PC-9 (cell line): ENCODE data around the gene ABHD17A. TPM values are rescaled to one million over a fixed set of nuclear protein-coding genes. Genes with fewer than 3 reads are reported as not detected.

Experiments used
- BruUV-seq: library from RNA; stranded (reverse); fragments of 400-500 nt; replicated peaks from 2 replicates; lab custom pipeline; 2021; lab: Mats Ljungman, UMichigan
- CTCF ChIA-PET: fragments of 300-600 bp; sonication (Branson Sonifier 250); formaldehyde crosslinking; loops from one replicate; lab custom pipeline; 2022; ENCODE audit warnings: antibody characterized with exemption; lab: Charles Lee
- POLR2A ChIA-PET: fragments of 300-600 bp; sonication (Branson Sonifier 250); formaldehyde crosslinking; loops from one replicate; lab custom pipeline; 2022; ENCODE audit warnings: antibody characterized with exemption; ENCODE audit not compliant: unreplicated experiment; lab: Charles Lee
- DNase-seq, 2 experiments: peaks; one replicate each; pipeline versions ENCODE4 v3.0.0 to v3.0.0-alpha.2; 2015 to 2022; ENCODE audit warnings: mixed read lengths in 1 of 2
- H2AFZ ChIP-seq: fragments of 200-600 bp; sonication (generic); 2 replicates; pipeline ENCODE4 v1.8.1; 2017; ENCODE audit warnings: antibody characterized with exemption
- H3F3A ChIP-seq: fragments of 200-600 bp; sonication (generic); 2 replicates; pipeline ENCODE4 v1.8.1; 2017; ENCODE audit warnings: antibody characterized with exemption, mild to moderate bottlenecking, low read depth; ENCODE audit not compliant: insufficient read depth
- H3K27ac ChIP-seq: fragments of 200-600 bp; sonication (generic); 2 replicates; pipeline ENCODE4 v1.6.1; 2016; ENCODE audit warnings: mixed run types
- H3K27me3 ChIP-seq: fragments of 200-600 bp; sonication (generic); 2 replicates; pipeline ENCODE4 v1.6.1; 2016; ENCODE audit warnings: low read depth, mixed run types; ENCODE audit not compliant: insufficient read depth
- H3K36me3 ChIP-seq: fragments of 200-600 bp; sonication (generic); 2 replicates; pipeline ENCODE4 v1.6.1; 2016; ENCODE audit warnings: low read depth, mixed run types
- H3K4me1 ChIP-seq: fragments of 200-600 bp; sonication (generic); replicated peaks from 2 replicates; pipeline ENCODE4 v1.6.1; 2016; ENCODE audit warnings: mixed run types; ENCODE audit not compliant: insufficient read depth
- H3K4me2 ChIP-seq: fragments of 200-600 bp; sonication (generic); 2 replicates; pipeline ENCODE4 v1.6.1; 2017; ENCODE audit warnings: mixed run types
- H3K4me3 ChIP-seq: fragments of 200-600 bp; sonication (generic); 2 replicates; pipeline ENCODE4 v1.6.1; 2016; ENCODE audit warnings: mixed run types
- H3K79me2 ChIP-seq: fragments of 200-600 bp; sonication (generic); 2 replicates; pipeline ENCODE4 v1.6.1; 2017; ENCODE audit warnings: low read depth, mixed run types
- H3K9me2 ChIP-seq: fragments of 200-600 bp; sonication (generic); 2 replicates; pipeline ENCODE4 v1.8.1; 2017; ENCODE audit warnings: mild to moderate bottlenecking; ENCODE audit not compliant: insufficient read depth
- H3K9me3 ChIP-seq: fragments of 200-600 bp; sonication (generic); 2 replicates; pipeline ENCODE4 v1.8.1; 2016; ENCODE audit warnings: low read depth; ENCODE audit not compliant: insufficient read depth
- H4K20me1 ChIP-seq: fragments of 200-600 bp; sonication (generic); 2 replicates; pipeline ENCODE4 v1.8.1; 2017; ENCODE audit not compliant: insufficient read depth
- EZH2 ChIP-seq: fragments of 200-600 bp; sonication (generic); IDR thresholded peaks from 2 replicates; pipeline ENCODE4 v1.8.0; 2017; ENCODE audit warnings: antibody characterized with exemption, low read depth
- intact Hi-C: fragments of 100-400 bp; cut with micrococcal nuclease; formaldehyde crosslinking; loops from one replicate; pipeline ENCODE4 v1.10.0; 2022; ENCODE audit not compliant: unreplicated experiment
- total RNA-seq: library from RNA; stranded (reverse); gene quantifications from 2 replicates; pipeline ENCODE4 v1.2.3, GENCODE V29; 2021
- TF ChIP-seq, protein P1 (sequence below): fragments of 200-600 bp; sonication (generic); conservative IDR thresholded peaks from 2 replicates; pipeline ENCODE4 v1.6.1; 2017; ENCODE audit warnings: mixed run types, antibody characterized with exemption, mild to moderate bottlenecking, moderate library complexity

The ABHD17A gene
- total RNA-seq, 1 experiment from 2014 or later = 35.9 TPM

DNA sequence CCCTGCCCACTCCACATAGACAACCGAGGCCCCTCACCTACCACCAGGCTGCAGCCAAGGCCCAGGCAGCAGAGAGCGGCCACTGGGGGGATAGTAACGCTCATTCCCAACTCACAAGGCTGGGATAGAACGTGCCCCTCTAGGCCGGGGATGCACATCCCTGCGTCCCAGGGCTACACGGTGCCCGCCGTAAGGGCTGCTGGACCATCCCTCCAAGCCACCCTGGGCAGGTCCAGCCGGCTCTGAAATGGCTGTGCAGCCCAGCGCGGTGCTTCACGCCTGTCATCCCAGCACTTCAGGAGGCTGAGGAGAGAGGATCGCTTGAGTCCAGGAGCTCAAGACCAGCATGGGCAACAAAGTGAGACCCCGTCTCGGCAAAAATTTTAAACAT is 40.2 kb downstream of the ABHD17A start:
- intact Hi-C loops = no loop called here
- CTCF ChIA-PET = no interaction called here
- H3K4me1 ChIP-seq = 0 out of 2 replicates have a peak, but pooled peaks cover 11% of the 10 kb centered on the region
- no peaks in the 10 kb centered on the region for H3K9me3 ChIP-seq
- H3K79me2 ChIP-seq = peaks cover 51% of the 10 kb centered on the region
- DNase-seq = no peak
- no peaks in the 10 kb centered on the region for H3K36me3 ChIP-seq
- TF ChIP-seq, protein P1, sequence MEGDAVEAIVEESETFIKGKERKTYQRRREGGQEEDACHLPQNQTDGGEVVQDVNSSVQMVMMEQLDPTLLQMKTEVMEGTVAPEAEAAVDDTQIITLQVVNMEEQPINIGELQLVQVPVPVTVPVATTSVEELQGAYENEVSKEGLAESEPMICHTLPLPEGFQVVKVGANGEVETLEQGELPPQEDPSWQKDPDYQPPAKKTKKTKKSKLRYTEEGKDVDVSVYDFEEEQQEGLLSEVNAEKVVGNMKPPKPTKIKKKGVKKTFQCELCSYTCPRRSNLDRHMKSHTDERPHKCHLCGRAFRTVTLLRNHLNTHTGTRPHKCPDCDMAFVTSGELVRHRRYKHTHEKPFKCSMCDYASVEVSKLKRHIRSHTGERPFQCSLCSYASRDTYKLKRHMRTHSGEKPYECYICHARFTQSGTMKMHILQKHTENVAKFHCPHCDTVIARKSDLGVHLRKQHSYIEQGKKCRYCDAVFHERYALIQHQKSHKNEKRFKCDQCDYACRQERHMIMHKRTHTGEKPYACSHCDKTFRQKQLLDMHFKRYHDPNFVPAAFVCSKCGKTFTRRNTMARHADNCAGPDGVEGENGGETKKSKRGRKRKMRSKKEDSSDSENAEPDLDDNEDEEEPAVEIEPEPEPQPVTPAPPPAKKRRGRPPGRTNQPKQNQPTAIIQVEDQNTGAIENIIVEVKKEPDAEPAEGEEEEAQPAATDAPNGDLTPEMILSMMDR = no peak
- TF ChIP-seq EZH2 = no peak
- H2AFZ ChIP-seq = no peak overlapping the region
- no peak overlapping the region for H3K4me3 ChIP-seq
- no peaks in the 10 kb centered on the region for H3K9me2 ChIP-seq
- BruUV-seq = no TSS peak
- peaks cover 14% of the 10 kb centered on the region; the same call in 1 of the 2 replicates for H3F3A ChIP-seq
- no peak overlapping the region for H3K4me2 ChIP-seq
- H3K27me3 ChIP-seq = no peaks in the 10 kb centered on the region
- POLR2A ChIA-PET = no interaction called here
- no peak overlapping the region for H3K27ac ChIP-seq
- H4K20me1 ChIP-seq = peaks cover 62% of the 10 kb centered on the region

DNA sequence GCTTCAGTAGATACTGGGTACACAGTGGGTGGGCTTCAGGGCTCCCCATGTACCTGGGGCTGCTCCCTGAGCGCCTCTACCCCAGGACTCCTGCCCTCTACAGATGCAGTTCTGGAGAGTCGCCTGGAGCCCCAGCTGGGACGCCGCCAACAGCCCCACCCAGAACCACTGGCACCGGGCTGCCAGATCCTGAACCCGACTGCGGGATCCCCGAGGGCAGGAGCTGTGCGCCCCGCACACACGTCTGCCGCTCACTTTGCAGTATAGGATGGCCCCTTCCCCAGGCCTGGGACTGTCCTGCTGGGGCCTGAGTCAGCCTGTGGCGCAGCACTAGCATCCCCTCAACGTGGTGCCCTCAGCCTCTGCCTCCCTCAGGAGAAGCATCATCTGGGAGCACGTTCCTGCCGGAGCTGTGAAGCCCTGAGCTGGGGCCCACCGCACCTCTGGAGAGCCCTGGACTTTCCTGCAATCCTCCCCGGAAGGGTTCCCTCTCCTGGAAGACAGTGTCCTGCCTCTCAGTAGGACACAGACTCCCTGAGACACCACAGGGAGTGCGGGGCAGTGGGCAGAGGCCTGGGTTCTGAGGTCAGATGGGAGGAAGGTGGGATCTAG is 40.7 kb downstream of the ABHD17A start:
- Histone ChIP-seq H3F3A (peaks cover 9% of the 10 kb centered on the region; the same call in 1 of the 2 replicates), H3K79me2 (peaks cover 51% of the 10 kb centered on the region), H3K4me3 (no peak overlapping the region), H3K4me1 (0 out of 2 replicates have a peak, but pooled peaks cover 11% of the 10 kb centered on the region), H3K36me3 (no peaks in the 10 kb centered on the region), H3K27ac (no peak overlapping the region), H3K9me3 (no peaks in the 10 kb centered on the region), H2AFZ (no peak overlapping the region), H3K9me2 (no peaks in the 10 kb centered on the region), H3K27me3 (no peaks in the 10 kb centered on the region), H4K20me1 (peaks cover 63% of the 10 kb centered on the region), H3K4me2 (no peak overlapping the region)
- ChIA-PET POLR2A (no interaction called here), CTCF (no interaction called here)
- DNase-seq = no peak
- no TSS peak for BruUV-seq
- intact Hi-C loops = no loop called here
- TF ChIP-seq EZH2 = no peak
- TF ChIP-seq, protein P1 = no peak

GRCh38 chr19:1843646-1844394 is 41.5 kb downstream of the ABHD17A start:
- Histone ChIP-seq H3K27ac (no peak overlapping the region), H3K79me2 (peaks cover 51% of the 10 kb centered on the region), H3K36me3 (no peaks in the 10 kb centered on the region), H3K4me2 (no peak overlapping the region), H4K20me1 (peaks cover 63% of the 10 kb centered on the region), H3K9me2 (no peaks in the 10 kb centered on the region), H3F3A (peaks cover under 1% of the 10 kb centered on the region; the same call in 1 of the 2 replicates), H2AFZ (no peak overlapping the region), H3K4me3 (no peak overlapping the region), H3K27me3 (no peaks in the 10 kb centered on the region), H3K4me1 (0 out of 2 replicates have a peak, but pooled peaks cover 11% of the 10 kb centered on the region), H3K9me3 (no peaks in the 10 kb centered on the region)
- no TSS peak for BruUV-seq
- no peak for DNase-seq
- intact Hi-C loops = no loop called here
- ChIA-PET POLR2A (no interaction called here), CTCF (no interaction called here)
- no peak for TF ChIP-seq EZH2
- TF ChIP-seq, protein P1 = no peak
